Endothelial cell of umbilical vein (primary cell): Measurements from ENCODE around the gene BRSK2. TPM values are rescaled to one million over a fixed set of nuclear protein-coding genes. Genes with fewer than 3 reads are reported as not detected.

Experiments
- BruUV-seq: library from RNA; stranded (reverse); fragments of 400-500 nt; replicated peaks from 2 replicates; lab custom pipeline; 2021; lab: Mats Ljungman, UMichigan
- CTCF ChIA-PET: fragments of 300-600, 350-600 bp; sonication (Branson Sonifier 250); formaldehyde crosslinking; loops from one replicate; lab custom pipeline; 2021; ENCODE audit warnings: antibody characterized with exemption, inconsistent platforms; lab: Charles Lee
- POLR2A ChIA-PET: fragments of 300-600, 350-600 bp; sonication (Branson Sonifier 250); formaldehyde crosslinking; loops from one replicate; lab custom pipeline; 2021; ENCODE audit warnings: antibody characterized with exemption, inconsistent platforms; lab: Charles Lee
- DNase-seq: peaks from one replicate; pipeline ENCODE4 v3.0.0-alpha.2; 2011; ENCODE audit warnings: low read depth, low spot score
- FAIRE-seq: peaks from 2 replicates; lab custom pipeline; 2011; peaks lifted over from hg19 to GRCh38; lab: Jason Lieb, UNC
- H2AFZ ChIP-seq: 2 replicates; pipeline ENCODE4 v1.6.0; 2012; ENCODE audit warnings: low read depth, low read length, control low read depth, inconsistent platforms
- H3K27ac ChIP-seq: 2 replicates; pipeline ENCODE4 v1.5.1; 2011; ENCODE audit warnings: low read depth, mild to moderate bottlenecking, control low read depth, low read length, moderate library complexity; ENCODE audit not compliant: insufficient read depth
- H3K27me3 ChIP-seq, 2 experiments: 2 replicates each; pipeline versions ENCODE4 v1.6.0 to v1.6.1; 2011; ENCODE audit warnings: low read length in 2 of 2, mixed read lengths in 1 of 2; ENCODE audit not compliant: control insufficient read depth in 2 of 2, insufficient read depth in 2 of 2
- H3K36me3 ChIP-seq, 2 experiments: 2 replicates in 1 of 2; 3 replicates in 1 of 2; pipeline ENCODE4 v1.5.1; 2011; ENCODE audit warnings: low read length in 2 of 2, mild to moderate bottlenecking in 1 of 2, moderate library complexity in 1 of 2; ENCODE audit not compliant: control insufficient read depth in 2 of 2, insufficient read depth in 2 of 2; ENCODE audit errors: extremely low read depth in 1 of 2
- H3K4me1 ChIP-seq: 3 replicates; pipeline ENCODE4 v1.5.1; 2011; ENCODE audit warnings: mild to moderate bottlenecking, low read length; ENCODE audit not compliant: control insufficient read depth, insufficient read depth; ENCODE audit errors: extremely low read depth
- H3K4me2 ChIP-seq: 2 replicates; pipeline ENCODE4 v1.6.1; 2011; ENCODE audit warnings: low read length, control low read depth, mixed read lengths; ENCODE audit not compliant: insufficient read depth
- H3K4me3 ChIP-seq, 3 experiments: fragments of 200-600 bp in 1 of 3; sonication (generic), shearing (Covaris generic) in 1 of 3; replicated peaks in 1 of 3; 2 replicates each; pipeline ENCODE4 v1.5.1; 2011 to 2016; ENCODE audit warnings: control low read depth in 3 of 3, low read length in 3 of 3, mild to moderate bottlenecking in 2 of 3, inconsistent platforms in 1 of 3, low read depth in 1 of 3, moderate library complexity in 1 of 3; ENCODE audit not compliant: insufficient read depth in 1 of 3
- H3K79me2 ChIP-seq: 2 replicates; pipeline ENCODE4 v1.6.0; 2012; ENCODE audit warnings: low read length, inconsistent platforms; ENCODE audit not compliant: control insufficient read depth, insufficient read depth
- H3K9ac ChIP-seq: replicated peaks from 2 replicates; pipeline ENCODE3; 2011; ENCODE audit warnings: low read length, control low read depth; ENCODE audit not compliant: insufficient read depth; ENCODE audit errors: extremely low read depth
- H3K9me1 ChIP-seq: replicated peaks from 3 replicates; pipeline ENCODE4 v1.6.0; 2011; ENCODE audit warnings: mild to moderate bottlenecking, low read length; ENCODE audit not compliant: control insufficient read depth, insufficient read depth; ENCODE audit errors: extremely low read depth
- H3K9me3 ChIP-seq: replicated peaks from 2 replicates; pipeline ENCODE4 v1.5.1; 2012; ENCODE audit warnings: low read length, inconsistent platforms; ENCODE audit not compliant: control insufficient read depth, insufficient read depth
- H4K20me1 ChIP-seq: replicated peaks from 2 replicates; pipeline ENCODE3; 2011; ENCODE audit warnings: mild to moderate bottlenecking, low read length; ENCODE audit not compliant: control insufficient read depth, insufficient read depth; ENCODE audit errors: extremely low read depth
- EZH2 ChIP-seq: IDR thresholded peaks from 2 replicates; pipeline ENCODE4 v1.6.1; 2012; ENCODE audit warnings: borderline replicate concordance, low read depth, mild to moderate bottlenecking, moderate library complexity, low read length, inconsistent platforms; ENCODE audit not compliant: severe bottlenecking
- FOS ChIP-seq: IDR thresholded peaks from 2 replicates; pipeline ENCODE4 v1.6.1; 2011; ENCODE audit warnings: mild to moderate bottlenecking, low read length, moderate library complexity, borderline replicate concordance; ENCODE audit not compliant: insufficient read depth
- GATA2 ChIP-seq: IDR thresholded peaks from 2 replicates; pipeline ENCODE4 v1.7.0; 2011; ENCODE audit warnings: low read depth, mild to moderate bottlenecking, moderate library complexity, mixed read lengths, low read length; ENCODE audit not compliant: insufficient read length, insufficient read depth
- JUN ChIP-seq: IDR thresholded peaks from 2 replicates; pipeline ENCODE4 v1.6.1; 2011; ENCODE audit warnings: borderline replicate concordance, low read depth; ENCODE audit not compliant: insufficient read length, insufficient read depth
- MAX ChIP-seq: IDR thresholded peaks from 2 replicates; pipeline ENCODE4 v1.6.1; 2011; ENCODE audit not compliant: insufficient read depth, insufficient read length
- POLR2A ChIP-seq: IDR thresholded peaks from 2 replicates; pipeline ENCODE4 v1.6.1; 2012; ENCODE audit warnings: low read depth, mild to moderate bottlenecking, control low read depth, low read length
- POLR2AphosphoS5 ChIP-seq: IDR thresholded peaks from 2 replicates; pipeline ENCODE4 v1.6.1; 2012; ENCODE audit warnings: low read depth, mild to moderate bottlenecking, control low read depth, low read length, moderate library complexity; ENCODE audit not compliant: insufficient read depth
- dilution Hi-C: fragments of 300-500 bp; cut with MboI; formaldehyde crosslinking; loops from one replicate; pipeline ENCODE4 v1.15.0; 2019; ENCODE audit warnings: low sequenced_read_pairs; ENCODE audit not compliant: extremely low pct_ligation_motif_present
- intact Hi-C: fragments of 100-400 bp; cut with micrococcal nuclease; formaldehyde crosslinking; loops from one replicate; pipeline ENCODE4 v1.10.0; 2022
- polyA plus RNA-seq, 4 experiments: library from polyadenylated mRNA; depleted of rRNA in 3 of 4; stranded (reverse) in 3 of 4; unstranded in 1 of 4; fragments of >200 nt; gene quantifications; 2 replicates each; pipeline versions ENCODE4 v1.2.1 to v1.2.3, GENCODE V29; 2011 to 2012; ENCODE audit warnings: missing spikeins in 1 of 4
- total RNA-seq: library from RNA; stranded (reverse); gene quantifications from 2 replicates; pipeline ENCODE4 v1.2.3, GENCODE V29; 2021

The BRSK2 gene
- total and polyA plus RNA-seq, 2 donors (not counting 3 experiments of a cell fraction or from before 2014, with no cell fraction given) = 0.08 to 0.20 TPM

GRCh38 chr11:1451781-1452470 is 62.2 kb downstream of the BRSK2 start:
- Histone ChIP-seq H2AFZ (no peak overlapping the region), H4K20me1 (no peaks in the 10 kb centered on the region), H3K4me1 (no peaks in the 10 kb centered on the region), H3K4me3 (no peak overlapping the region), H3K36me3 (no peaks in the 10 kb centered on the region), H3K27ac (no peak overlapping the region), H3K27me3 (no peaks in the 10 kb centered on the region), H3K9me1 (no peaks in the 10 kb centered on the region), H3K4me2 (no peak overlapping the region), H3K9ac (no peak overlapping the region), H3K79me2 (no peaks in the 10 kb centered on the region), H3K9me3 (no peaks in the 10 kb centered on the region)
- intact Hi-C loops (no loop called here), dilution Hi-C loops (no loop called here)
- DNase-seq = no peak
- BruUV-seq = no TSS peak
- ChIA-PET POLR2A (no interaction called here), CTCF (no interaction called here)
- FAIRE-seq = no peak
- TF ChIP-seq MAX (no peak), GATA2 (no peak), POLR2A (no peak), FOS (no peak), EZH2 (no peak), JUN (no peak)

- no peak for TF ChIP-seq EZH2
- no peak for TF ChIP-seq POLR2AphosphoS5
- dilution Hi-C loops = no loop called here
- no TSS peak for BruUV-seq
- no peak for DNase-seq
- Histone ChIP-seq H3K4me2 (no peak overlapping the region), H3K79me2 (no peaks in the 10 kb centered on the region), H3K36me3 (no peaks in the 10 kb centered on the region), H3K9ac (no peak overlapping the region), H3K27ac (no peak overlapping the region), H3K27me3 (no peaks in the 10 kb centered on the region), H3K9me1 (no peaks in the 10 kb centered on the region), H3K4me3 (no peak overlapping the region), H2AFZ (no peak overlapping the region), H3K9me3 (no peaks in the 10 kb centered on the region), H3K4me1 (no peaks in the 10 kb centered on the region), H4K20me1 (no peaks in the 10 kb centered on the region)
- ChIA-PET CTCF (no interaction called here), POLR2A (no interaction called here)
- FAIRE-seq = no peak
- intact Hi-C loops = no loop called here
Observed at GRCh38 chr11:1452744-1453143, 63.0 kb downstream of the BRSK2 start.
